ENCODE data around the gene ATF7. TPM values are rescaled to one million over a fixed set of nuclear protein-coding genes. Genes with fewer than 3 reads are reported as not detected.

ATF7 gene
- total RNA-seq, 2 donors from 2014 or later = 22.7 to 25.3 TPM

GRCh38 chr12:53479331-53479730 lies 146.9 kb downstream of the ATF7 start:
- no peaks in the 10 kb centered on the region for H3K9me3 ChIP-seq (ENCODE audit: control insufficient read depth, low read length, poor library complexity, severe bottlenecking)
- H3K4me1 Mint-ChIP-seq = peaks cover 26% of the 10 kb centered on the region
- ATAC-seq (no peak), DNase-seq (no peak)
- H3K36me3 Mint-ChIP-seq (ENCODE audit: low read depth) = peaks cover 6% of the 10 kb centered on the region
- H3K27me3 Mint-ChIP-seq = no peaks in the 10 kb centered on the region
- H3K27ac Mint-ChIP-seq = peak overlapping the region; percentile 54
- no peak overlapping the region for H3K4me3 Mint-ChIP-seq

- H3K27ac Mint-ChIP-seq = no peak overlapping the region
- peaks cover 29% of the 10 kb centered on the region for H3K4me1 Mint-ChIP-seq
- H3K9me3 ChIP-seq (ENCODE audit: control insufficient read depth, low read length, poor library complexity, severe bottlenecking) = no peaks in the 10 kb centered on the region
- peaks cover 6% of the 10 kb centered on the region for H3K36me3 Mint-ChIP-seq (ENCODE audit: low read depth)
- no peak for ATAC-seq
- DNase-seq = no peak
- no peaks in the 10 kb centered on the region for H3K27me3 Mint-ChIP-seq
- no peak overlapping the region for H3K4me3 Mint-ChIP-seq
Observed at GRCh38 chr12:53478865-53479264, 147.3 kb downstream of the ATF7 start.

DNA sequence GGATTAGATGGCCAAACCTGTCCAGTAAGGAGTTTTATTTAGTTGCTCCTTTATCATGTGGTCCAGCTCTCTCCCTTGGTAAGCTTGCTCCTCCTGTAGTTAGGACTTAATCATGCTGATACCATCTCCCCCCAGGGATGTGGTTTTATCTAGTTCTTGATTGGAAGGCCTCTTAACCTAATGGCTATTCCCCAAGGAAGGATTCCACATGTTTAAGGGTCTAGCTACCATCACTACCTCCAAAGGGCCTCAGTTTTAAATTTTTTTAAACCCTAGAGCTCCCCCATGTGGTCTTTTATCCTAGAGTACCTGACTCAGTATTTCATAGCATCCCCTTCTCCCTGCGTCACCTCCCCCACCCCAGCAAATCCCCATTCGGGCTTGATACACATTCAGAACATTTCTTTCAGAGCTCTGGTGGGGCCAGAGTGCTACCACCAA lies 149.4 kb downstream of the ATF7 start:
- Mint-ChIP-seq H3K36me3 (ENCODE audit: low read depth) (peaks cover 5% of the 10 kb centered on the region), H3K4me1 (peaks cover 36% of the 10 kb centered on the region), H3K27me3 (no peaks in the 10 kb centered on the region), H3K4me3 (no peak overlapping the region), H3K27ac (peak overlapping the region; percentile 93)
- no peak for DNase-seq
- H3K9me3 ChIP-seq (ENCODE audit: control insufficient read depth, low read length, poor library complexity, severe bottlenecking) = no peaks in the 10 kb centered on the region
- peak; percentile 36 for ATAC-seq

- H3K9me3 ChIP-seq (ENCODE audit: control insufficient read depth, low read length, poor library complexity, severe bottlenecking) = no peaks in the 10 kb centered on the region
- H3K36me3 Mint-ChIP-seq (ENCODE audit: low read depth) = peaks cover 9% of the 10 kb centered on the region
- H3K4me1 Mint-ChIP-seq = peaks cover 42% of the 10 kb centered on the region
- peak overlapping the region; percentile 93 for H3K27ac Mint-ChIP-seq
- peak in 1 of 3 donors; percentile 21 for DNase-seq
- no peaks in the 10 kb centered on the region for H3K27me3 Mint-ChIP-seq
- peak; percentile 71 for ATAC-seq
- peak overlapping the region; percentile 87 for H3K4me3 Mint-ChIP-seq
Observed at GRCh38 chr12:53474819-53475218, 151.4 kb downstream of the ATF7 start.

DNA sequence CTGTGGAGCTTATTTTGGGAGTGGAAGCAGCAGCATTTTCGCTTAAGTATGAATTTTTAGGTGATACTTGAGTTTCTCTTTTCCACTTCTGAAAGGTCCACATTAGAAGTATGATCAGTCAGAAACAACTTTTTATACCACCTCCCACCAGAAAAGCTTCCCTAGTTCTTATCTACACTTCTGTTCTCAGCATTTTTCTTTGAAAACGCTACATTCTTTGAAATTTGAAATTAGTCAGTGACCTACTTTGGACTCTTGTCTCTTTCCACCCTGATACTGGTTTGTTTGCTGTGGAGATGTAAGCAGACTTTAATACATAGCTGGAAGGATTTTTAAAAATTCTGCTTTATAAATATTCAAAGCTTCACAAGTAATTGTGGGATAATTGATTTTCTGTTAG lies 152.1 kb downstream of the ATF7 start:
- peaks cover 41% of the 10 kb centered on the region for H3K4me1 Mint-ChIP-seq
- peaks cover 9% of the 10 kb centered on the region for H3K36me3 Mint-ChIP-seq (ENCODE audit: low read depth)
- H3K4me3 Mint-ChIP-seq = peak overlapping the region; percentile 87

GRCh38 chr12:53472056-53472582 lies 154.1 kb downstream of the ATF7 start:
- H3K4me3 Mint-ChIP-seq = peak overlapping the region; percentile 43
- H3K9me3 ChIP-seq (ENCODE audit: control insufficient read depth, low read length, poor library complexity, severe bottlenecking) = no peaks in the 10 kb centered on the region
- no peak overlapping the region for H3K27ac Mint-ChIP-seq
- ATAC-seq (no peak), DNase-seq (no peak)
- H3K27me3 Mint-ChIP-seq = no peaks in the 10 kb centered on the region
- H3K4me1 Mint-ChIP-seq = peaks cover 49% of the 10 kb centered on the region
- peaks cover 9% of the 10 kb centered on the region for H3K36me3 Mint-ChIP-seq (ENCODE audit: low read depth)

More for the DNA sequence above, 152.1 kb downstream of the ATF7 start:
- ATAC-seq (peak; percentile 41), DNase-seq (no peak)
- no peaks in the 10 kb centered on the region for H3K27me3 Mint-ChIP-seq
- H3K27ac Mint-ChIP-seq = peak overlapping the region; percentile 93
- H3K9me3 ChIP-seq (ENCODE audit: control insufficient read depth, low read length, poor library complexity, severe bottlenecking) = no peaks in the 10 kb centered on the region

GRCh38 chr12:53468282-53468681 lies 157.9 kb downstream of the ATF7 start:
- DNase-seq (no peak), ATAC-seq (no peak)
- no peaks in the 10 kb centered on the region for H3K9me3 ChIP-seq (ENCODE audit: control insufficient read depth, low read length, poor library complexity, severe bottlenecking)
- Mint-ChIP-seq H3K4me1 (peaks cover 38% of the 10 kb centered on the region), H3K36me3 (ENCODE audit: low read depth) (peaks cover 11% of the 10 kb centered on the region), H3K27ac (peak overlapping the region; percentile 53), H3K27me3 (no peaks in the 10 kb centered on the region), H3K4me3 (no peak overlapping the region)

GRCh38 chr12:53467880-53468279 lies 158.3 kb downstream of the ATF7 start:
- H3K36me3 Mint-ChIP-seq (ENCODE audit: low read depth) = peaks cover 11% of the 10 kb centered on the region
- peaks cover 41% of the 10 kb centered on the region for H3K4me1 Mint-ChIP-seq
- H3K9me3 ChIP-seq (ENCODE audit: control insufficient read depth, low read length, poor library complexity, severe bottlenecking) = no peaks in the 10 kb centered on the region
- ATAC-seq (no peak), DNase-seq (no peak)
- H3K4me3 Mint-ChIP-seq = no peak overlapping the region
- peak overlapping the region; percentile 53 for H3K27ac Mint-ChIP-seq
- H3K27me3 Mint-ChIP-seq = no peaks in the 10 kb centered on the region

DNA sequence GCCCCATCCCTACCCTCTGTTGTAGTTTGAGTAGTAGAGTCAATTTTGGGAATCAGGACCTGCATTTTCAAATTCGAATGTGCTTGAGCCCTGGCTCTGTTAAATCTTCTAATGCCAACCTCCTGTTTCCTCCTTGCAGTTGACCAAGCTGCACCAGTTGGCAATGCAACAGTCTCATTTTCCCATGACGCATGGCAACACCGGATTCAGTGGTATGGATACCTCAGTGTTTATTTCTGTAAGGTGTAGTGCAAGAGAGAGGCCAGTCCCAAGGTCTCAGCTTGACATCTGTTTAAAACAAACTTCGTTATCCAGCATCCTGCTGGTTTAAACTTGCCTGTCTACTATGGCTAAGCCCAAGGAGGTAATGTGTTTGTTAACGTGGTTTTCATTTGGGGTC lies 159.1 kb downstream of the ATF7 start:
- peaks cover 37% of the 10 kb centered on the region for H3K4me1 Mint-ChIP-seq

GRCh38 chr12:53466640-53467039 lies 159.5 kb downstream of the ATF7 start:
- DNase-seq = no peak
- peaks cover 8% of the 10 kb centered on the region for H3K36me3 Mint-ChIP-seq (ENCODE audit: low read depth)

More for the DNA sequence above, 159.1 kb downstream of the ATF7 start:
- DNase-seq (no peak), ATAC-seq (no peak)
- peak overlapping the region; percentile 52 for H3K4me3 Mint-ChIP-seq
- H3K36me3 Mint-ChIP-seq (ENCODE audit: low read depth) = peaks cover 10% of the 10 kb centered on the region
- peak overlapping the region; percentile 69 for H3K27ac Mint-ChIP-seq
- no peaks in the 10 kb centered on the region for H3K9me3 ChIP-seq (ENCODE audit: control insufficient read depth, low read length, poor library complexity, severe bottlenecking)
- no peaks in the 10 kb centered on the region for H3K27me3 Mint-ChIP-seq

DNA sequence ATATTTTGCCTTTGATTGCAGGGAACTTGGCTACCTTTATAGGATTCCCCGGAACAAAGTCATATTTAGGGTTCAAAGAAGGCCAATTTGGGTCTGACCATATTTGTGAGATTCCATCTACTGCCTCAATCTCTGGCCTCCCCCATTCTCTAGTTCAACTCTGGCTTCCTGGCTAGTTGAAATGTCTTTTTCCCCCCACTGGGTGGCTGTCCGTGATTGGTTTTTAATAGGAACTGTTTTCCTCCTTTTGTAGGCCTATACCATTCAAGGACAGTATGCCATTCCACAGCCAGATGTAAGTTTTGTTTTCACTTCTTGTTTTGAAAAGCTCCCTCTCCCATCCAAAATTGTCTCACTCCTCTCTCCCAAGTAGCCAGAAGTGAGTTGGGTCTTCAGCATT lies 160.5 kb downstream of the ATF7 start:
- Mint-ChIP-seq H3K4me1 (peaks cover 34% of the 10 kb centered on the region), H3K4me3 (no peak overlapping the region), H3K27me3 (no peaks in the 10 kb centered on the region), H3K27ac (peak overlapping the region; percentile 29), H3K36me3 (ENCODE audit: low read depth) (peaks cover 5% of the 10 kb centered on the region)
- ATAC-seq (no peak), DNase-seq (no peak)
- H3K9me3 ChIP-seq (ENCODE audit: control insufficient read depth, low read length, poor library complexity, severe bottlenecking) = no peaks in the 10 kb centered on the region

More at GRCh38 chr12:53466640-53467039, 159.5 kb downstream of the ATF7 start:
- peak overlapping the region; percentile 52 for H3K4me3 Mint-ChIP-seq
- H3K27me3 Mint-ChIP-seq = no peaks in the 10 kb centered on the region
- peak overlapping the region; percentile 69 for H3K27ac Mint-ChIP-seq
- ATAC-seq = no peak
- H3K9me3 ChIP-seq (ENCODE audit: control insufficient read depth, low read length, poor library complexity, severe bottlenecking) = no peaks in the 10 kb centered on the region
- peaks cover 33% of the 10 kb centered on the region for H3K4me1 Mint-ChIP-seq

GRCh38 chr12:53464685-53465418 lies 161.3 kb downstream of the ATF7 start:
- no peak for DNase-seq
- Mint-ChIP-seq H3K4me3 (no peak overlapping the region), H3K36me3 (ENCODE audit: low read depth) (peaks cover 9% of the 10 kb centered on the region), H3K27me3 (no peaks in the 10 kb centered on the region), H3K27ac (peak overlapping the region; percentile 29), H3K4me1 (peaks cover 36% of the 10 kb centered on the region)
- no peak for ATAC-seq
- H3K9me3 ChIP-seq (ENCODE audit: control insufficient read depth, low read length, poor library complexity, severe bottlenecking) = no peaks in the 10 kb centered on the region

DNA sequence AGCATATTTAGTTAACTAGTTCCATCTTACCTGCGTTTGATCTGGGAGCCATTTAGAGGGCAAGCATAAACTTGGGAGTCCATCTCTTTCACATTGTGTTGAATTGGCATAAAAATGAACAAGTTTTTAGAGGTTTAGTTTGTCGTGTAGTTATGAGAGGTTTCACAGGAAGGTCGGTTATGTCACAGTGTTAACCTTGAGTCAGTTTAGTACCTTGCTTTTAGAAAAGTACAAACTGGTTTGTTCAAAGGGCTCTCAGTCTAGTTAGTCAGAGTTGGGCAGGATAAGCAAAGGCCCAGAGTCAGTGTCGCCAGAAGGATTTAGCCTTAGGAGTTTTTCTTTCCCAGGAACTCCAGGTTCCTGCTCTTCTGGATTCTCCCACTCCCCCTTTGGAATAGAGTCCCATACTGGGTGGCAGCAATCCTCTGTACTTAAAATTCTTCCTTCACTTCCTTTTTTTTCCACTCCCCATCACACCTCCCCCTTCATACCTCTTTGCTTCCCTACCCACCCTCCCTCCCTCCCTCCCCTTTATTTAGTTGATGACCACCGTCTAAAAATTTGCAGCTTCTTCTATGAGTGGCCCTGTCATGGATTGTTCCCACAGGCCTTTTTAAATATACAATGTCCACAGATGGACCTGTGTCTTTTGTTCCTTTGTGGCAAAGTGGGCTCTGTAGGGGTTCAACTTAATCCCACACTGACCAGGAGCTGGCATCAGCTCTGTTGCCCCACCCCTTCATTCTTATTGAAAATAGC lies 162.2 kb downstream of the ATF7 start:
- H3K4me1 Mint-ChIP-seq = peaks cover 41% of the 10 kb centered on the region
- H3K9me3 ChIP-seq (ENCODE audit: control insufficient read depth, low read length, poor library complexity, severe bottlenecking) = no peaks in the 10 kb centered on the region
- no peaks in the 10 kb centered on the region for H3K27me3 Mint-ChIP-seq
- H3K4me3 Mint-ChIP-seq = peak overlapping the region; percentile 19
- no peak for ATAC-seq
- H3K27ac Mint-ChIP-seq = peak overlapping the region; percentile 63
- DNase-seq = no peak
- H3K36me3 Mint-ChIP-seq (ENCODE audit: low read depth) = peaks cover 11% of the 10 kb centered on the region
